PFSK-1 (cell line): ENCODE results near the gene RNF103.

Experiments
- FOXP2 ChIP-seq: optimal IDR thresholded peaks from 2 replicates; pipeline ENCODE3; 2011; ENCODE audit warnings: borderline replicate concordance, control low read depth, inconsistent platforms; ENCODE audit not compliant: insufficient read depth; ENCODE audit errors: extremely low read length, extremely low read depth
- POLR2AphosphoS5 ChIP-seq: IDR thresholded peaks from 2 replicates; pipeline ENCODE4 v1.6.1; 2012; ENCODE audit warnings: low read depth, mild to moderate bottlenecking, control low read depth, low read length, moderate library complexity
- REST ChIP-seq, 2 experiments: IDR thresholded peaks; 2 replicates each; pipeline versions ENCODE4 v1.6.1 to v1.8.0; 2011 to 2012; ENCODE audit warnings: low read depth in 2 of 2, low read length in 2 of 2, control low read depth in 1 of 2, inconsistent platforms in 1 of 2, mild to moderate bottlenecking in 1 of 2, moderate library complexity in 1 of 2; ENCODE audit not compliant: insufficient read depth in 1 of 2
- SIN3A ChIP-seq: IDR thresholded peaks from 2 replicates; pipeline ENCODE4 v1.6.1; 2012; ENCODE audit warnings: mild to moderate bottlenecking, low read length, moderate library complexity, borderline replicate concordance; ENCODE audit not compliant: insufficient read depth
- TAF1 ChIP-seq: IDR thresholded peaks from 2 replicates; pipeline ENCODE4 v1.6.1; 2012; ENCODE audit warnings: low read length, control low read depth, borderline replicate concordance; ENCODE audit not compliant: insufficient read depth

The RNF103 gene

GRCh38 chr2:86566158-86566820 is 57.4 kb downstream of the RNF103 start:
- TF ChIP-seq TAF1 (no peak), REST (IDR thresholded peaks at IDR 0.05; ENCODE audit: insufficient read depth in 1 of 2, low read depth in 2 of 2, low read length in 2 of 2) (0 out of 4 replicates have a peak, but pooled peaks of 1 of the 2 experiments have one; percentile 23)

- no peak for TF ChIP-seq TAF1
- no peak for TF ChIP-seq FOXP2
- TF ChIP-seq POLR2AphosphoS5: no peak
- no peak for TF ChIP-seq REST (IDR thresholded peaks at IDR 0.05; ENCODE audit: insufficient read depth in 1 of 2, low read depth in 2 of 2, low read length in 2 of 2)
Observed at GRCh38 chr2:86563650-86564061, 60.0 kb downstream of the RNF103 start.

- TF ChIP-seq SIN3A (0 out of 2 replicates have a peak, but pooled peaks have one; percentile 31), FOXP2 (no peak), POLR2AphosphoS5 (peak; percentile 95), REST (IDR thresholded peaks at IDR 0.05; ENCODE audit: insufficient read depth in 1 of 2, low read depth in 2 of 2, low read length in 2 of 2) (no peak), TAF1 (peak; percentile 72; the same call in 1 of the 2 replicates)
Observed at GRCh38 chr2:86562922-86563649, 60.6 kb downstream of the RNF103 start, which contains the start of gene CHMP3. CHMP3 (minus strand) TSS chr2:86563443; CDS start chr2:86563348, 95 bp downstream.

- no peak for TF ChIP-seq POLR2AphosphoS5
Observed at GRCh38 chr2:86562485-86562921, 61.2 kb downstream of the RNF103 start.

GRCh38 chr2:86557836-86558235 is 65.8 kb downstream of the RNF103 start:
- no peak for TF ChIP-seq SIN3A
- no peak for TF ChIP-seq REST (IDR thresholded peaks at IDR 0.05; ENCODE audit: insufficient read depth in 1 of 2, low read depth in 2 of 2, low read length in 2 of 2)
- no peak for TF ChIP-seq TAF1
- no peak for TF ChIP-seq FOXP2
- TF ChIP-seq POLR2AphosphoS5: no peak
